GM18951 (cell line): ENCODE data around the gene SLC39A2.

Experiments used
- POLR2A ChIP-seq: IDR thresholded peaks from 4 replicates; pipeline ENCODE4 v1.6.1; 2011; ENCODE audit warnings: mild to moderate bottlenecking; ENCODE audit not compliant: insufficient read length, insufficient read depth; ENCODE audit errors: extremely low read depth
- in situ Hi-C: fragments of 300-500 bp; cut with MboI; formaldehyde crosslinking; loops from one replicate; pipeline ENCODE4 v1.12.0; 2022; ENCODE audit warnings: low sequenced_read_pairs, mixed read lengths, inconsistent platforms; ENCODE audit not compliant: unreplicated experiment

Gene SLC39A2

DNA sequence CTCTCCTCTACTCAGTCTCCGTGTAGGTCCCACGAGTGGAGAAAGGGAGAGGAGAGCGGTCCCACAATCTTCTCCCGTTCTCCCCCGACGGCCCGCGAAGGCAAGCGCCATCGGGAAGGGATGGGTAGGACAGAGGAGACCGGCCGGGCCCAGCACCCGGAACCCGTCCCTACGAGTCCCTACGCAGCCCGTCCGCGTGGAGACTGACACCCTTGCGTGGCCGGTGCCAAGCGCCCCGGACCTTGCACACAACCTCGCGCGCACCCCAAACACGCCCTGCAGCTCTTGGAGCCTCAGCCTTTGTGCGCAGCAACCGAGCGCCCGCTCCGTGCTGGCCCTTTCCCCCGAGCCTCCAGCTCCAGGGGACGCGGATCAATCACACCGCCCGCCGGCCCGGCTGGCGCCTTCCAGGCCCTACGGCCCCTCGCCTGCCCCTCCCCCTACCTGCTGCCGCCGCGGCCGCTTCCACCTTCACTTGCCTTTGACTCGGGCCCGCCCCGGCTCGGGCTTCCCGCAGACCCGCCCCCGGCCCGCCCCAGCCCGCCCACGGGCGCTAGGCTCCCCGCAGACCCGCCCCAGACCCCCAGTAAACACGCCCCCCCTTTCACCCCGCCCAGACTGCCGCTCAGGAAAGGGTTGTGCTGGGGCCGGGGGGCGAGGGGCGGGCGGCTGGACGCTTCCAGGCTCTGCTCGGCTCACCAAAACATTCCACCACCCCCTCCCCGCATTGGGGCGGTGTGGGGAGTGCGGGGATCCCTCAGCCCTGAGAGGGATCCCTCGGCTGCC is 25.7 kb downstream of the SLC39A2 start, which contains the start of gene NDRG2:
Gene NDRG2, minus strand, starts transcription at position 477 of the 786 bp plus-strand sequence. CDS start 1,746 bp downstream, outside the sequence.
- in situ Hi-C loops = no loop called here
- TF ChIP-seq POLR2A = no peak

DNA sequence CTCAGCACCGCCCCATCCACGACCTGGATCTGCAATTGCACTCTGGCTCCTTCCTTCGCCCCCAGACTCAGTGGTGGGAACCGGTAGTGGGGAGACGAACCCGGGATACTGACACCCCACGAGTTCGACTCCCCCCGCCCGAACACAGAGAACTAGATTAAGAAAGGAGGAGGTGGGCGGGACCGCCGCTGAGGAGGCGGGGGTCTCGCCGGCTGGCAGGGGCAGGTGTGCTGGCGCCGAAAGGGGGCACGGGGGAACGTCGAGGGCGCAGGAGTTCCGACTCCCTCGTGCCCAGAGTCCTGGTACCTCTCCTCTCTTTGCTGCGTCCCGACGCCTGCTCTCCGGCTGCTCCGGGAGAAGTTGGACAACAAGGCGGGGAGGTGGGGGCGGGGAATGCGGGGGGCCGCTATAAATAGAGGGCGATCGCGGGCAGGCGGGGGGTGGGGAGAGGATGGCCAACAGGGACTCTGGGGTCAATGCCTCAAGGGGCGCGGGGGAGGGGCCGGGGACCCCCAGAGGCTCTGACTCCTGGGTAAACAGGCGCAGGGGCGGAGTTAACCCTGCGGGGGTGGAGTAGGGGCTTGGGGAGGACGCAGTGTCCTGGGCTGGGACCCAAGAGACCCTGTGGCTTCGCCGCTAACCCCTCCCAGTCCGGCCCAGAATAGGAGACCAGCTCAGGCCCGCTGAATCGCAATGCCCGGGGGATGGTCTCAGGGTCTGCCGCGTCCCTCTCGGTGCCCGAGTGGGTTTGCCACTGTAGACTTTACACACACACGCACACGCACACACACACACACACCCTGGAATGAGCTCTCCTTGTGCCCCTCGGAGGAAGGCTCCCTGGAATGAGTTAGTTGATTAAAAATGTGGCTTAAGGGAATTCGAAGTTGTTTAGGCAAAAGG is 26.5 kb downstream of the SLC39A2 start:
- TF ChIP-seq POLR2A = no peak
- in situ Hi-C loops = no loop called here

DNA sequence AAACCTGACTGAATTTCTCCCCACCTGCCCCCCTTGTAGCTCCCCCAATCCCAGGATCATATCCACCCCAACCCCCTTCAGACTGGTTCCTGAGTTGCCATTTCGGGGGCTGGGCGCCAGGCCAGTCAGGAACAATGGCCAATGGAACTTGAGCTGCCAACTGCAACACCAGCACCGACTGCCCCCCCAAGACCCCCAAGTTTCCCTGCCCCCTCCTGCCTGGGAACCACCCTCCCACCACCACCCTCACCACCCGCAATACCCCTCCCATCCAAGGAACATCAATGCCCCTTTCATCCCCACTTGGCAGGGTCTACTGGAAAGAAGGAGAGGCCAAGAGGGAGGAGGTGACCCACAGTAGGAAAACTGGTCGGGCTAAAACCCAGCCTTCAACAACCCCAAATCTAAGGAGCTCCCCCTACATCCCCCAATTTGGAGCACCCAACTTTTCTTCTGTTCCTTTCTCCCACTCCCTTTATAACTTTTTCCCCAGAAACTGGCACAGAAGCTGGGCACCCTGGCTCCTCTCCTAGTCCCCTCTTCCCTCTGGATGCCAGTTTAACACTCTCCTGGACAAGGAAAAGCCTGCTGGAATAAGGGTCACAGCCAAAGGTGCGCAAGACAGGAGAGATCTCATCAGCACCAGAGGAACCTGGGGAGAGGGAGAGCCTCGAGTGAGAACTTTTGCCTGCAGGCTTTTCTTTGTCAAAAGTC is 27.3 kb downstream of the SLC39A2 start:
- TF ChIP-seq POLR2A = no peak
- in situ Hi-C loops = no loop called here

DNA sequence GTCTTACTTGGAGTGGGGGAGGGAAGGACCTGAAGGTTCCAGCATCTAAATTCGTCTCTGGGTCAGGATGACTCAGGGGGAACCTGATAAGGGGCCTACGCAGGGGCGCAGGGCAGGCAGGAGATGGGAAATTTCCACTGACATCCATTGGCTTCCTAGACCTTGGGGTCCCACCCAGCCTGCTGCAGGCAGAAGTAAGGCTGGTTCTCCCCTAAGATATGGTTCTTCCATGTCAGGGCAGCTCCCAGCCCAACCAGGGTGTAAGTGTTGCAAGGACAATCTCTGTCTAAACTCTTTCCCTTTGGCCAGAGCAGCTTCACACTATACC is 27.9 kb downstream of the SLC39A2 start:
- in situ Hi-C loops = no loop called here
- TF ChIP-seq POLR2A = no peak

DNA sequence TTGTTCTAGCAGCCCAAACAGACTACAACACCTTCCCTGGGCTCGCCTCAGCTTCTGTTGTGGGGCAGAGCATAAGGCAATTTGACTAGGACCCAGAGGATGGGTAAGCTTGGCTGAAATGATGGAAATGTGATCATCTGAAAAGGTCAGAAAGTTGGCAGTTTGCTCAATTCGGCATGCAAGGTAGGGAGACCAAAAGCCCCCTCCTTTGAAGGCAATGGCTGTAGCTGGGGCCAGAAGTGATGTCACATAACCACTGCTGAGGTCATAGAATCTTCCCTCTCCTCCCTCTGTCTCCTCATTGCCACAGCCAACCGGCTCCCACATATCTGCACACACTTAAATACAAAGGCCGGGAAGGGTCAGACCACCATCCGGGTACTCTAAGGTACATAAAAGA is 30.8 kb downstream of the SLC39A2 start, which contains the start of gene TPPP2:
Gene TPPP2, plus strand, starts transcription at position 301 of the 400 bp plus-strand sequence. CDS start 365 bp downstream, outside the sequence.
- in situ Hi-C loops = no loop called here

DNA sequence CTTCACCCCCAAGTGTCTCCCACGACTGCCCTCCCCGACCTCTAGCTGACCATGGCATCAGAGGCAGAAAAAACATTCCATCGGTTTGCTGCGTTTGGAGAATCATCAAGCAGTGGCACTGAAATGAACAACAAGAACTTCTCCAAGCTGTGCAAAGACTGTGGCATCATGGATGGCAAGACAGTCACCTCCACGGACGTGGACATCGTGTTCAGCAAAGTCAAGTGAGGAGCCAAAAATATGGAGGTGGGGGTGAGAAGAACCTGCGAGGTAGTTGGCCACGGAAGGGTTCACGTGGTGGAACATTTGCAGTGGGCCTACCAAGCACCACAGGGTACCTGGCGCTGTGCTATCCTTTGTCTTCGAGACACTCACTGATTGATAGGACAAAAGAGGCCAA is 31.4 kb downstream of the SLC39A2 start:
- no peak for TF ChIP-seq POLR2A
- in situ Hi-C loops = no loop called here

More for the DNA sequence above, 30.8 kb downstream of the SLC39A2 start, which contains the start of gene TPPP2:
- TF ChIP-seq POLR2A = no peak

DNA sequence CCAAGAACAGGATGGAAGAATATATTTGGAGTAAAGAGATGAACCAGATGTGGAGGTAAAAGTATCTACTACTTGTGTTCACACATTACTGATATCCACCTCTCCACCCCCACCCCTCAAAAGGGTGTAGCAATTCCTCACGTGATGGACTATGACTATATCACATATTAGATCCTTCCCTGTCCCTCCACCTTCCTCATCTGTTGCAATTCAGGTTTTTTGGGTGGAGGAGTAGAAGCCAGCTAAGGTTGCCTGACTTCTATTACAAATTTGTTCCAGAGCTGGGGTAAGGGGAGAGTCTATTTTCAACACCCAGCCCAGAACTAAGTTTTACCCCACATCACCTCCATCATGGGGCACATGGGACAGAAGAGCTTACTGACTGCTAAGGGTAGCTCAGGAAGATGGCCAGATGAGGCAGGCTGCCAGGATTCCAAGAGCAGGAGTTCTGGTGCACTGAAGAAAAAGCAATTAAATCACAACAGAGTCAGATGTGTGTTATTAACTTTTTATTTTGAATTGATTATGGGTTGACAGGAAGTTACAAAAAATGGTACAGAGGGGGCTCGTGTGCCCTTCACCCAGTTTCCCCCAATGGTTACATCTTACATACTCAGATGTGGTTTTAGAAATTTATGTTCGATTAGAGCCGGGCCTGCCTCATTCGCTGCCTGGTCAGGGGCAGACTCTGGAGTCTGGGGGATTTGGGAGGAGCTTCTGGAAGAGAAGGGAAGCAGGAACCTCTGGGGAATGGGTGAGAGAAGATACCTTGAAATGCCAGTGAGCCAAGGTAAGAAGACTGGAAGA is 33.4 kb downstream of the SLC39A2 start:
- in situ Hi-C loops = no loop called here
- TF ChIP-seq POLR2A = no peak

DNA sequence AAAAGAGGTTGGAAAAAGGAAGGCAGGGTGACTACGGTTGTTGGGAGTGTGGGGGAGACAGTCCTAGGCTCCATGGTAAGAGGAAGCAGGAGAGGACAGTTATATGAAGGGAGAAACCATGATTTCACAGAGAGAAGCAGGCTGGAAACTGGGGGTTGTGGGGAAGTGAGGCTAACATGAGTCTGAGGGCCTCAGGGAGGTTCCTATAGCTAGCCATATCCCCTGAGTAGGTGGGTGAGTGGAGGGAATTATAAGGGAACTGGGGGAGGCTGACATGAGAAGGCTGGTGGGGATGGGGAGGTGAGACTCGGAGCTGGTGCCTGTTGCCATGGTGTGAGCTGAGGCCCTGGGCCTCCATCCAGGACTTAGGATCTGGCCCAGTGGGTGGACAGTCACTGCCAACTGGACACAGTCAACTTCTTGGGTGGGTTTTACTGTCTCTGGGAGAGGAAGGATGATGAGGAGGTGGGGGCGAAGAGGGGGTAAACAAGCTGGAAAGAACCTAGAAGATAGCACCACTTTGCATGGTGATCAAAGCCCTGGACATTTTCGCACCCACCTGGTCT is 34.1 kb downstream of the SLC39A2 start:
- in situ Hi-C loops = no loop called here

DNA sequence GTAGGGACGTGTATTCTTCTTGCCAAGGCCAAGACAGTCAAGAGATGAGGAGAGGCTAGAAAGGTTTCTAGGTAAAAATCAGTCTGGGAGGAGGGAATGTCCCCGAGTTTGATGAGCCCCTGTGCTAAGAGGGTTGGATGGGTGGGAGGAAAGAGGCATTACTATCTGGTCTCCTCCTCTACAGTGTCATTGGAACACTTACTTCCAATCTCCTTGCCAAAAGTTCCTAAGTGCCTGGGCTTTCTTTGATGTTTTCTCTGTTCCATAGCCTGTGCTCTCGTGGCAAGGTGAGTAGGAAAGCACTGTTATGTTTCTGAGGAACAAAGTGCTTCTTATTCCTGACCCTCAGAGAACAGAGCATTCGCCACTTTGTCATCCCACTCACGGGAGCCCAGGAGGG is 35.6 kb downstream of the SLC39A2 start, which contains the start of gene RNASE13:
Gene RNASE13, minus strand, starts transcription at position 101 of the 400 bp plus-strand sequence. CDS start 519 bp downstream, outside the sequence.
- in situ Hi-C loops = no loop called here
- no peak for TF ChIP-seq POLR2A

More for the DNA sequence above, 34.1 kb downstream of the SLC39A2 start:
- no peak for TF ChIP-seq POLR2A

DNA sequence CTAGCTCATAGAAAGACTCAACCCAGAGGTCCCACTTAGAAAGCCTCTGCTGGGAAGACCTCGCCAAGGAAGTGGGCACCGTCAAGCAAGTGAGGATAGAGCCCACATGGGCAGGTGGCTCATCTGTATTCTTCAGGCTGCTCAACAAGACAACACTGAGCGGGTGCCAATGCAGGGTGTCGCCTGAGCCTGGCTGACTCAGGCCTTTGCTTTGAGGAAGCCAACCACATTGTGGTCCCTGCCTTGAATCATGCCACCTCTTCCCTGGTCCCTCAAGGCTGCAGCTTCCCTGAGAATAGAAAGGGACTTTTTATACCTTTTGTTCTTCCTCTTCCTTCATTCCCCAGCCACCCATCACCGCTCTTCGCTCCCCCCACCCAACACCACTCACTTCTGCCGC is 37.7 kb downstream of the SLC39A2 start:
- in situ Hi-C loops = no loop called here
- no peak for TF ChIP-seq POLR2A

DNA sequence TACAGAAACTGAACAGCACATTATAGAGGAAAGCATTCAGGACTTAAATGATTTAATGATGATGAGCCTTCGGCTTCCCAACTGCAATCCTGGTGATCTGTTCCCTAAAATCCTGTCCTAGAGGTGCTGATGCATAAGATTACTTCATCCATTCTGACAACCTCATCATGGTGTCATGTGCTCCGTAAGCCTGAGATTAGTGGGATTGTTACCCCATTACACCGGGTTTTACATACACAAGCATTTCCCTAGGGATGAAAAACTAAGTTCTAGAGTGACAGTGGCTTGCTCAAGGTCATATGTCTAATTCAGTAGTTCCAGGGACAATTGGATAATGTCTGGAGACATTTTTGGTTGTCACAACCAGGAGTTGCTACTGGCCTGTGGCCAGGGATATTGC is 38.1 kb downstream of the SLC39A2 start:
- in situ Hi-C loops = no loop called here
- no peak for TF ChIP-seq POLR2A
